Skeletal muscle tissue (tissue), 4 donors: Measurements from ENCODE around the gene RASA3. TPM values are rescaled to one million over a fixed set of nuclear protein-coding genes. Genes with fewer than 3 reads are reported as not detected.
A peak's percentile ranks its signal among the peaks of the same experiment; 100 is the strongest.

Experiments
- H3K27ac ChIP-seq: one replicate; pipeline ENCODE4 v1.7.0; 2013; ENCODE audit warnings: mild to moderate bottlenecking, low read depth, low read length, inconsistent platforms
- H3K27me3 ChIP-seq, 3 donors: one replicate each; pipeline ENCODE4 v1.7.0; 2013; ENCODE audit warnings: low read length in 3 of 3; ENCODE audit not compliant: control insufficient read depth in 3 of 3, insufficient read depth in 3 of 3
- H3K36me3 ChIP-seq, 3 donors: one replicate each; pipeline ENCODE4 v1.7.0; 2013; ENCODE audit warnings: low read length in 3 of 3; ENCODE audit not compliant: control insufficient read depth in 3 of 3, insufficient read depth in 3 of 3
- H3K4me1 ChIP-seq, 3 donors: one replicate each; pipeline ENCODE4 v1.7.0; 2013; ENCODE audit warnings: low read length in 3 of 3, mild to moderate bottlenecking in 3 of 3; ENCODE audit not compliant: control insufficient read depth in 3 of 3, insufficient read depth in 3 of 3
- H3K4me3 ChIP-seq, 3 donors: one replicate each; pipeline ENCODE4 v1.7.0; 2013; ENCODE audit warnings: low read length in 3 of 3
- H3K9ac ChIP-seq, 3 donors: one replicate each; pipeline ENCODE4 v1.7.0; 2013; ENCODE audit warnings: low read length in 3 of 3, mild to moderate bottlenecking in 3 of 3, moderate library complexity in 2 of 3, low read depth in 1 of 3
- H3K9me3 ChIP-seq, 3 donors: one replicate each; pipeline ENCODE4 v1.7.0; 2013; ENCODE audit warnings: low read length in 3 of 3; ENCODE audit not compliant: control insufficient read depth in 3 of 3
- total RNA-seq: library from RNA; depleted of rRNA; stranded (reverse); fragments of >200 nt; gene quantifications from one replicate; pipeline ENCODE4 v1.2.3, GENCODE V29; 2014
- donor health status: Osteomylitis.

Gene RASA3
- total RNA-seq, 1 donor from 2014 or later = 14.1 TPM

GRCh38 chr13:114026481-114026880 lies 105.9 kb downstream of the RASA3 start:
- Histone ChIP-seq H3K27ac (no peak overlapping the region), H3K9me3 (no peaks in the 10 kb centered on the region), H3K4me1 (peaks cover 15 to 22% (median 20%) of the 10 kb centered on the region in 3 donors), H3K36me3 (peaks cover 22 to 27% (median 23%) of the 10 kb centered on the region in 3 donors), H3K4me3 (peak overlapping the region in 1 of 3 donors; percentile 6), H3K9ac (no peak overlapping the region), H3K27me3 (no peaks in the 10 kb centered on the region)

GRCh38 chr13:114025714-114026431 lies 106.5 kb downstream of the RASA3 start:
- H3K9me3 ChIP-seq = no peaks in the 10 kb centered on the region
- peaks cover 12 to 16% (median 14%) of the 10 kb centered on the region in 3 donors for H3K4me1 ChIP-seq
- H3K27ac ChIP-seq = no peak overlapping the region
- H3K9ac ChIP-seq = no peak overlapping the region
- no peak overlapping the region for H3K4me3 ChIP-seq
- no peaks in the 10 kb centered on the region for H3K27me3 ChIP-seq
- peaks cover 26 to 29% (median 26%) of the 10 kb centered on the region in 3 donors for H3K36me3 ChIP-seq

- Histone ChIP-seq H3K27me3 (no peaks in the 10 kb centered on the region), H3K27ac (no peak overlapping the region), H3K9me3 (no peaks in the 10 kb centered on the region), H3K4me3 (no peak overlapping the region), H3K4me1 (peaks cover 12 to 15% (median 14%) of the 10 kb centered on the region in 3 donors), H3K9ac (no peak overlapping the region), H3K36me3 (peaks cover 27 to 34% (median 31%) of the 10 kb centered on the region in 3 donors)
These were observed 107.1 kb downstream of the RASA3 start for GRCh38 chr13:114025405-114025713.

GRCh38 chr13:114024603-114025404 lies 107.6 kb downstream of the RASA3 start:
- H3K9ac ChIP-seq = no peak overlapping the region
- no peaks in the 10 kb centered on the region for H3K27me3 ChIP-seq
- no peaks in the 10 kb centered on the region for H3K9me3 ChIP-seq
- no peak overlapping the region for H3K27ac ChIP-seq
- H3K4me1 ChIP-seq = peaks cover 12 to 15% (median 14%) of the 10 kb centered on the region in 3 donors
- H3K36me3 ChIP-seq = peaks cover 29 to 36% (median 33%) of the 10 kb centered on the region in 3 donors
- no peak overlapping the region for H3K4me3 ChIP-seq

GRCh38 chr13:114023716-114024602 lies 108.5 kb downstream of the RASA3 start:
- Histone ChIP-seq H3K4me3 (no peak overlapping the region), H3K27me3 (no peaks in the 10 kb centered on the region), H3K9ac (no peak overlapping the region), H3K9me3 (no peaks in the 10 kb centered on the region), H3K27ac (no peak overlapping the region), H3K4me1 (peaks cover 12 to 15% (median 14%) of the 10 kb centered on the region in 3 donors), H3K36me3 (peaks cover 31 to 40% (median 38%) of the 10 kb centered on the region in 3 donors)

- Histone ChIP-seq H3K4me3 (no peak overlapping the region), H3K9ac (no peak overlapping the region), H3K27ac (no peak overlapping the region), H3K4me1 (peaks cover 12 to 15% (median 14%) of the 10 kb centered on the region in 3 donors), H3K27me3 (no peaks in the 10 kb centered on the region), H3K9me3 (no peaks in the 10 kb centered on the region), H3K36me3 (peaks cover 39 to 46% (median 41%) of the 10 kb centered on the region in 3 donors)
These were observed 109.5 kb downstream of the RASA3 start for GRCh38 chr13:114022876-114023275.

- no peak overlapping the region for H3K4me3 ChIP-seq
- H3K9me3 ChIP-seq = no peaks in the 10 kb centered on the region
- no peak overlapping the region for H3K9ac ChIP-seq
- peaks cover 43 to 50% (median 46%) of the 10 kb centered on the region in 3 donors for H3K36me3 ChIP-seq
- no peaks in the 10 kb centered on the region for H3K27me3 ChIP-seq
- H3K4me1 ChIP-seq = peaks cover 12 to 14% (median 13%) of the 10 kb centered on the region in 3 donors
- H3K27ac ChIP-seq = no peak overlapping the region
These were observed 110.1 kb downstream of the RASA3 start for GRCh38 chr13:114022309-114022669.

- Histone ChIP-seq H3K4me1 (peaks cover 10 to 13% (median 11%) of the 10 kb centered on the region in 3 donors), H3K36me3 (peaks cover 48 to 54% (median 50%) of the 10 kb centered on the region in 3 donors), H3K9ac (no peak overlapping the region), H3K27me3 (no peaks in the 10 kb centered on the region), H3K4me3 (no peak overlapping the region), H3K27ac (no peak overlapping the region), H3K9me3 (no peaks in the 10 kb centered on the region)
These were observed 110.7 kb downstream of the RASA3 start for GRCh38 chr13:114021464-114022308.
